K562 (cell line): Measurements from ENCODE around the gene YBEY. TPM values are rescaled to one million over a fixed set of nuclear protein-coding genes. Genes with fewer than 3 reads are reported as not detected.

ENCODE experiments used
- BCL6 ChIP-seq: fragments of 250-450 bp; sonication (Bioruptor Pico); IDR thresholded peaks from 2 replicates; pipeline ENCODE4 v1.4.0; 2020
- BCOR ChIP-seq: fragments of 450-650 bp; IDR thresholded peaks from 2 replicates; pipeline ENCODE4 v1.6.1; 2016
- EHMT2 ChIP-seq: fragments of 450-650 bp; IDR thresholded peaks from 2 replicates; pipeline ENCODE4 v1.6.1; 2018; ENCODE audit warnings: antibody characterized with exemption
- ETS2 ChIP-seq: IDR thresholded peaks from 2 replicates; pipeline ENCODE4 v1.6.1; 2016; ENCODE audit warnings: borderline replicate concordance, missing genetic modification characterization, mild to moderate bottlenecking, moderate library complexity, missing compliant biosample characterization; ENCODE audit not compliant: poor library complexity, severe bottlenecking
- HIVEP1 ChIP-seq: fragments of 250-450 bp; sonication (Bioruptor Pico); IDR thresholded peaks from 2 replicates; pipeline ENCODE4 v1.4.0; 2020; ENCODE audit warnings: mild to moderate bottlenecking
- KAT2B ChIP-seq: IDR thresholded peaks from one replicate; pipeline ENCODE4 v1.6.1; 2012; ENCODE audit warnings: low read depth, mild to moderate bottlenecking, control low read depth, inconsistent platforms, low read length, moderate library complexity
- MIER1 ChIP-seq: fragments of 450-650 bp; IDR thresholded peaks from 2 replicates; pipeline ENCODE4 v1.6.1; 2016; ENCODE audit warnings: antibody characterized with exemption, mild to moderate bottlenecking, low read depth
- PHF20 ChIP-seq: fragments of 450-650 bp; IDR thresholded peaks from 2 replicates; pipeline ENCODE4 v1.6.1; 2018; ENCODE audit not compliant: partially characterized antibody
- RAD21 ChIP-seq, 2 experiments: fragments of 250-450 bp in 1 of 2; fragments of 450-650 bp in 1 of 2; sonication (Bioruptor Pico) in 1 of 2; formaldehyde crosslinking in 1 of 2; IDR thresholded peaks in 1 of 2; conservative IDR thresholded peaks in 1 of 2; 2 replicates each; pipeline versions ENCODE4 v1.4.0 to v1.8.0; 2020 to 2022; ENCODE audit warnings: mild to moderate bottlenecking in 2 of 2, moderate library complexity in 1 of 2
- TAL1 ChIP-seq: fragments of 450-650 bp; IDR thresholded peaks from 2 replicates; pipeline ENCODE4 v1.6.1; 2016; ENCODE audit warnings: mild to moderate bottlenecking
- TBP ChIP-seq: optimal IDR thresholded peaks from 2 replicates; pipeline ENCODE3; 2011; ENCODE audit warnings: low read depth, low read length, improper control_type of control experiment
- TCF7L2 ChIP-seq: fragments of 150-350 bp; IDR thresholded peaks from 2 replicates; pipeline ENCODE4 v1.6.1; 2016; ENCODE audit warnings: low read depth, mild to moderate bottlenecking, low read length, moderate library complexity
- TCFL5 ChIP-seq: fragments of 250-450 bp; sonication (Bioruptor Pico); conservative IDR thresholded peaks from 2 replicates; pipeline ENCODE4 v1.6.1; 2021; ENCODE audit warnings: mild to moderate bottlenecking, moderate library complexity, matching md5 sums
- ZBTB7A ChIP-seq: IDR thresholded peaks from 2 replicates; pipeline ENCODE4 v1.6.1; 2011; ENCODE audit warnings: low read depth, mild to moderate bottlenecking, low read length, moderate library complexity, borderline replicate concordance; ENCODE audit not compliant: control insufficient read depth
- polyA plus RNA-seq, 8 experiments: library from polyadenylated mRNA; depleted of rRNA in 4 of 8; stranded (reverse) in 5 of 8; unstranded in 3 of 8; fragments of >200 nt; fragmentation: Nextera tagmentation in 2 of 8; fragmentation: Illumina TruSeq in 1 of 8; extraction: Ambion mirVana in 2 of 8; extraction: Trizol in 1 of 8; gene quantifications; 2 replicates each; pipeline versions ENCODE4 v1.2.1 to v1.2.3, GENCODE V29; 2011 to 2014; ENCODE audit warnings: inconsistent platforms in 1 of 8, missing spikeins in 1 of 8
- total RNA-seq, 7 experiments: library from RNA; depleted of rRNA in 6 of 7; stranded (reverse); fragments of >200 nt in 6 of 7; fragmentation: Illumina TruSeq in 2 of 7; extraction: Trizol in 2 of 7; gene quantifications; 2 replicates each; pipeline versions ENCODE4 v1.2.1 to v1.2.3, GENCODE V29; 2011 to 2021; ENCODE audit warnings: low replicate concordance in 1 of 7
- TF ChIP-seq, protein P1 (sequence below), 2 experiments: fragments of 450-650 bp; formaldehyde crosslinking in 1 of 2; IDR thresholded peaks; 2 replicates each; pipeline versions ENCODE4 v1.4.0 to v1.6.1; 2014 to 2020; ENCODE audit warnings: mild to moderate bottlenecking in 2 of 2, borderline replicate concordance in 1 of 2, low read depth in 1 of 2
- TF ChIP-seq, protein P2 (sequence below): fragments of 450-650 bp; formaldehyde crosslinking; IDR thresholded peaks from 2 replicates; pipeline ENCODE4 v1.4.0; 2022; ENCODE audit warnings: mild to moderate bottlenecking, moderate library complexity

Gene YBEY
- total and polyA plus RNA-seq, 9 of the 15 experiments (the other 6 are each of a cell fraction or from before 2014, with no cell fraction given), result 6.4 to 28.0 (median 12.4) TPM

DNA sequence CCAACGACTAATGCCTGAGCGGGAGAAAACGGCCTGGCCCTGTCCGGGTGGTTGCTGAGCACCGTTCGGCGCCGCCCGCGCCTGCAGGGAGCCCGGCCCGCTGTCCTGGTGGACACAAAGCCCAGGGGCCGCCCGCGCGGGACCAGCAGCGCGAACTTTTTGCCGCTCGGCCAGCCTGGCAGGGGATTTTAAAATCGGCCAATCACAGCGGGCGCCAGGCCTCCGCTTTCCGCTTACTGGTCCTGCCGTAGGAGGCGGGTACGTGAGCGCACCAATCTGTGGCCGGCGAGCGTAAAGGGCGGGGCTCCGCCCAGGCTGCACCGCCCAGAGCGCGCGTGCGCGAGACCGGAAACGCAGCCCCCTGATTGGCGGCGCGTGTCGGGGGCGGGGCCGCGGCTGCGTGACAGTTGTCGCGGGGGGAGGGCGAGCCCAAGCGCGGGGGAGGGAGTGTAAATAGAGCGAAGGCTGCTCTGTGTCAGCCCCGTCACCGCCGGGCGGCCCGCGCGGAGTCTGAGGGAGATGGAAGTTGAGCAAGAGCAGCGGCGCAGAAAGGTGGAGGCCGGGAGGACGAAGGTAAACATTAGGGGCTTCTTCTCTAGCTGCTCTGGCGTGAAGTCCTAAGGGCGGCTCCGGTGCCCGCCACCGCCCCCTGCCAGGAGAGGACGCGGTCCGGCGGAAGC lies 37.7 kb downstream of the YBEY start, which contains the start of the genes C21orf58 and PCNT (continued):
- TF ChIP-seq, protein P1, sequence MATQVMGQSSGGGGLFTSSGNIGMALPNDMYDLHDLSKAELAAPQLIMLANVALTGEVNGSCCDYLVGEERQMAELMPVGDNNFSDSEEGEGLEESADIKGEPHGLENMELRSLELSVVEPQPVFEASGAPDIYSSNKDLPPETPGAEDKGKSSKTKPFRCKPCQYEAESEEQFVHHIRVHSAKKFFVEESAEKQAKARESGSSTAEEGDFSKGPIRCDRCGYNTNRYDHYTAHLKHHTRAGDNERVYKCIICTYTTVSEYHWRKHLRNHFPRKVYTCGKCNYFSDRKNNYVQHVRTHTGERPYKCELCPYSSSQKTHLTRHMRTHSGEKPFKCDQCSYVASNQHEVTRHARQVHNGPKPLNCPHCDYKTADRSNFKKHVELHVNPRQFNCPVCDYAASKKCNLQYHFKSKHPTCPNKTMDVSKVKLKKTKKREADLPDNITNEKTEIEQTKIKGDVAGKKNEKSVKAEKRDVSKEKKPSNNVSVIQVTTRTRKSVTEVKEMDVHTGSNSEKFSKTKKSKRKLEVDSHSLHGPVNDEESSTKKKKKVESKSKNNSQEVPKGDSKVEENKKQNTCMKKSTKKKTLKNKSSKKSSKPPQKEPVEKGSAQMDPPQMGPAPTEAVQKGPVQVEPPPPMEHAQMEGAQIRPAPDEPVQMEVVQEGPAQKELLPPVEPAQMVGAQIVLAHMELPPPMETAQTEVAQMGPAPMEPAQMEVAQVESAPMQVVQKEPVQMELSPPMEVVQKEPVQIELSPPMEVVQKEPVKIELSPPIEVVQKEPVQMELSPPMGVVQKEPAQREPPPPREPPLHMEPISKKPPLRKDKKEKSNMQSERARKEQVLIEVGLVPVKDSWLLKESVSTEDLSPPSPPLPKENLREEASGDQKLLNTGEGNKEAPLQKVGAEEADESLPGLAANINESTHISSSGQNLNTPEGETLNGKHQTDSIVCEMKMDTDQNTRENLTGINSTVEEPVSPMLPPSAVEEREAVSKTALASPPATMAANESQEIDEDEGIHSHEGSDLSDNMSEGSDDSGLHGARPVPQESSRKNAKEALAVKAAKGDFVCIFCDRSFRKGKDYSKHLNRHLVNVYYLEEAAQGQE (IDR thresholded peaks at IDR 0.05; ENCODE audit: borderline replicate concordance), result no peak
- TF ChIP-seq, protein P1 (CRISPR knock-in tag; IDR thresholded peaks at IDR 0.05; ENCODE audit: low read depth), result peak; percentile 77; the same call in 1 of the 2 replicates
- TF ChIP-seq MIER1 (no peak), RAD21 (CRISPR knock-in tag; conservative IDR thresholded peaks at IDR 0.05 in 1 of 2, IDR thresholded peaks at IDR 0.05 in 1 of 2) (no peak), ETS2 (tag) (no peak), TAL1 (no peak), ZBTB7A (no peak), PHF20 (peak; percentile 82), TCF7L2 (no peak), TBP (peak; percentile 94), EHMT2 (no peak), KAT2B (no peak), TCFL5 (no peak), HIVEP1 (CRISPR knock-in tag) (no peak), BCOR (no peak), BCL6 (CRISPR knock-in tag) (no peak)
- TF ChIP-seq, protein P2, sequence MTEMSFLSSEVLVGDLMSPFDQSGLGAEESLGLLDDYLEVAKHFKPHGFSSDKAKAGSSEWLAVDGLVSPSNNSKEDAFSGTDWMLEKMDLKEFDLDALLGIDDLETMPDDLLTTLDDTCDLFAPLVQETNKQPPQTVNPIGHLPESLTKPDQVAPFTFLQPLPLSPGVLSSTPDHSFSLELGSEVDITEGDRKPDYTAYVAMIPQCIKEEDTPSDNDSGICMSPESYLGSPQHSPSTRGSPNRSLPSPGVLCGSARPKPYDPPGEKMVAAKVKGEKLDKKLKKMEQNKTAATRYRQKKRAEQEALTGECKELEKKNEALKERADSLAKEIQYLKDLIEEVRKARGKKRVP (CRISPR knock-in tag), result peak; percentile 62; the same call in 1 of the 2 replicates
